ENCODE results near the gene PBRM1. TPM values are rescaled to one million over a fixed set of nuclear protein-coding genes. Genes with fewer than 3 reads are reported as not detected.

PBRM1 gene
- total RNA-seq, 3 donors from 2014 or later (not counting 1 experiment from before 2014, with no cell fraction given), result 70.2 to 79.7 (median 76.6) TPM

- H3K27me3 Mint-ChIP-seq (ENCODE audit: low read depth in 2 of 2), result no peaks in the 10 kb centered on the region
- H3K9me3 ChIP-seq (ENCODE audit: control insufficient read depth, insufficient read depth, low read length), result no peaks in the 10 kb centered on the region
- intact Hi-C loops (cut with micrococcal nuclease), result no loop called here
- H3K4me1 Mint-ChIP-seq, result no peaks in the 10 kb centered on the region
- TF ChIP-seq, protein P1, sequence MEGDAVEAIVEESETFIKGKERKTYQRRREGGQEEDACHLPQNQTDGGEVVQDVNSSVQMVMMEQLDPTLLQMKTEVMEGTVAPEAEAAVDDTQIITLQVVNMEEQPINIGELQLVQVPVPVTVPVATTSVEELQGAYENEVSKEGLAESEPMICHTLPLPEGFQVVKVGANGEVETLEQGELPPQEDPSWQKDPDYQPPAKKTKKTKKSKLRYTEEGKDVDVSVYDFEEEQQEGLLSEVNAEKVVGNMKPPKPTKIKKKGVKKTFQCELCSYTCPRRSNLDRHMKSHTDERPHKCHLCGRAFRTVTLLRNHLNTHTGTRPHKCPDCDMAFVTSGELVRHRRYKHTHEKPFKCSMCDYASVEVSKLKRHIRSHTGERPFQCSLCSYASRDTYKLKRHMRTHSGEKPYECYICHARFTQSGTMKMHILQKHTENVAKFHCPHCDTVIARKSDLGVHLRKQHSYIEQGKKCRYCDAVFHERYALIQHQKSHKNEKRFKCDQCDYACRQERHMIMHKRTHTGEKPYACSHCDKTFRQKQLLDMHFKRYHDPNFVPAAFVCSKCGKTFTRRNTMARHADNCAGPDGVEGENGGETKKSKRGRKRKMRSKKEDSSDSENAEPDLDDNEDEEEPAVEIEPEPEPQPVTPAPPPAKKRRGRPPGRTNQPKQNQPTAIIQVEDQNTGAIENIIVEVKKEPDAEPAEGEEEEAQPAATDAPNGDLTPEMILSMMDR (IDR thresholded peaks at IDR 0.05), result no peak
- H3K36me3 ChIP-seq (ENCODE audit: control insufficient read depth, insufficient read depth, low read length), result no peaks in the 10 kb centered on the region
- DNase-seq (no peak), ATAC-seq (no peak)
- H3K36me3 Mint-ChIP-seq, result no peaks in the 10 kb centered on the region
- H3K4me1 ChIP-seq (ENCODE audit: control insufficient read depth, insufficient read depth, low read length), result no peaks in the 10 kb centered on the region
- H3K4me3 Mint-ChIP-seq, result no peak overlapping the region
- H3K27ac ChIP-seq (ENCODE audit: low read length), result no peak overlapping the region
- no peaks in the 10 kb centered on the region for H3K9me3 Mint-ChIP-seq
- H3K4me3 ChIP-seq (ENCODE audit: low read length), result no peak overlapping the region
- no peaks in the 10 kb centered on the region for H3K27me3 ChIP-seq (ENCODE audit: control insufficient read depth, insufficient read depth, low read length)
- H3K27ac Mint-ChIP-seq, result no peak overlapping the region
- 85% methylated on average over 9 of the region's 9 CpGs for WGBS (ENCODE audit: insufficient coverage)
Measured at GRCh38 chr3:52525680-52526561, 159.8 kb downstream of the PBRM1 start.

- no peaks in the 10 kb centered on the region for H3K9me3 ChIP-seq (ENCODE audit: control insufficient read depth, insufficient read depth, low read length)
- no peaks in the 10 kb centered on the region for H3K9me3 Mint-ChIP-seq
- no peaks in the 10 kb centered on the region for H3K36me3 ChIP-seq (ENCODE audit: control insufficient read depth, insufficient read depth, low read length)
- H3K27ac ChIP-seq (ENCODE audit: low read length), result no peak overlapping the region
- H3K27me3 ChIP-seq (ENCODE audit: control insufficient read depth, insufficient read depth, low read length), result no peaks in the 10 kb centered on the region
- no peak overlapping the region for H3K4me3 ChIP-seq (ENCODE audit: low read length)
- no peak for ATAC-seq
- H3K27ac Mint-ChIP-seq, result no peak overlapping the region
- no peaks in the 10 kb centered on the region for H3K4me1 Mint-ChIP-seq
- intact Hi-C loops (cut with micrococcal nuclease), result no loop called here
- H3K4me3 Mint-ChIP-seq, result no peak overlapping the region
- H3K36me3 Mint-ChIP-seq, result no peaks in the 10 kb centered on the region
- H3K4me1 ChIP-seq (ENCODE audit: control insufficient read depth, insufficient read depth, low read length), result no peaks in the 10 kb centered on the region
- no peaks in the 10 kb centered on the region for H3K27me3 Mint-ChIP-seq (ENCODE audit: low read depth in 2 of 2)
- DNase-seq, result no peak
- TF ChIP-seq, protein P1 (IDR thresholded peaks at IDR 0.05), result no peak
- WGBS (ENCODE audit: insufficient coverage), result 95% methylated on average over 34 of the region's 34 CpGs
Measured at GRCh38 chr3:52524752-52525679, 160.7 kb downstream of the PBRM1 start.

GRCh38 chr3:52524258-52524751 is 161.4 kb downstream of the PBRM1 start:
- intact Hi-C loops (cut with micrococcal nuclease), result no loop called here
- Mint-ChIP-seq H3K36me3 (no peaks in the 10 kb centered on the region), H3K27me3 (ENCODE audit: low read depth in 2 of 2) (no peaks in the 10 kb centered on the region), H3K27ac (no peak overlapping the region), H3K9me3 (no peaks in the 10 kb centered on the region), H3K4me3 (no peak overlapping the region), H3K4me1 (no peaks in the 10 kb centered on the region)
- Histone ChIP-seq H3K9me3 (ENCODE audit: control insufficient read depth, insufficient read depth, low read length) (no peaks in the 10 kb centered on the region), H3K36me3 (ENCODE audit: control insufficient read depth, insufficient read depth, low read length) (no peaks in the 10 kb centered on the region), H3K4me3 (ENCODE audit: low read length) (no peak overlapping the region), H3K27me3 (ENCODE audit: control insufficient read depth, insufficient read depth, low read length) (no peaks in the 10 kb centered on the region), H3K27ac (ENCODE audit: low read length) (no peak overlapping the region), H3K4me1 (ENCODE audit: control insufficient read depth, insufficient read depth, low read length) (no peaks in the 10 kb centered on the region)
- WGBS (ENCODE audit: insufficient coverage), result 96% methylated on average over 18 of the region's 18 CpGs
- TF ChIP-seq, protein P1 (IDR thresholded peaks at IDR 0.05), result no peak
- no peak for ATAC-seq
- no peak for DNase-seq

Data from natural killer cell (primary cell).